NT2/D1 (cell line): ENCODE measurements around the gene SPPL2B.

Experiments used
- YY1 ChIP-seq: IDR thresholded peaks from 2 replicates; pipeline ENCODE4 v1.6.1; 2011; ENCODE audit not compliant: insufficient read length, insufficient read depth
- ZNF274 ChIP-seq: IDR thresholded peaks from 2 replicates; pipeline ENCODE4 v1.6.1; 2011; ENCODE audit warnings: mild to moderate bottlenecking, low read depth, low read length

- TF ChIP-seq YY1 (no peak), ZNF274 (no peak)
Observed at GRCh38 chr19:2336528-2337328, 8.2 kb downstream of the SPPL2B start.
